H9 (cell line): ENCODE results near the gene IL17REL. TPM values are rescaled to one million over a fixed set of nuclear protein-coding genes. Genes with fewer than 3 reads are reported as not detected.

Source experiments
- DNase-seq: peaks from one replicate; pipeline ENCODE4 v3.0.0-alpha.2; 2017
- H2AFZ ChIP-seq: one replicate; pipeline ENCODE4 v1.6.1; 2013; ENCODE audit warnings: mild to moderate bottlenecking, low read length, control low read depth, moderate library complexity
- H2AK5ac ChIP-seq: 2 replicates; pipeline ENCODE4 v1.6.1; 2013; ENCODE audit warnings: low read length, control low read depth, mixed read lengths; ENCODE audit not compliant: insufficient read length
- H2BK120ac ChIP-seq: one replicate; pipeline ENCODE4 v1.6.1; 2013; ENCODE audit warnings: low read depth, mild to moderate bottlenecking, low read length, control low read depth, inconsistent platforms; ENCODE audit not compliant: poor library complexity, severe bottlenecking
- H2BK12ac ChIP-seq: 2 replicates; pipeline ENCODE4 v1.6.1; 2013; ENCODE audit warnings: low read length, control low read depth, mixed read lengths, low read depth; ENCODE audit not compliant: insufficient read length
- H2BK15ac ChIP-seq: 2 replicates; pipeline ENCODE4 v1.6.1; 2013; ENCODE audit warnings: low read depth, low read length, control low read depth
- H2BK20ac ChIP-seq: one replicate; pipeline ENCODE4 v1.6.1; 2013; ENCODE audit warnings: low read depth, mild to moderate bottlenecking, low read length, control low read depth, inconsistent platforms; ENCODE audit not compliant: poor library complexity, severe bottlenecking
- H2BK5ac ChIP-seq: 2 replicates; pipeline ENCODE4 v1.6.1; 2013; ENCODE audit warnings: low read length, control low read depth, mixed read lengths; ENCODE audit not compliant: insufficient read length
- H3K14ac ChIP-seq: 2 replicates; pipeline ENCODE4 v1.6.1; 2013; ENCODE audit warnings: low read length, control low read depth; ENCODE audit not compliant: insufficient read depth
- H3K18ac ChIP-seq: 2 replicates; pipeline ENCODE4 v1.6.1; 2013; ENCODE audit warnings: low read depth, mild to moderate bottlenecking, mixed read lengths, low read length, control low read depth; ENCODE audit not compliant: insufficient read length
- H3K23ac ChIP-seq: 2 replicates; pipeline ENCODE4 v1.6.1; 2013; ENCODE audit warnings: low read length, control low read depth, mixed read lengths, low read depth; ENCODE audit not compliant: insufficient read length
- H3K23me2 ChIP-seq: 2 replicates; pipeline ENCODE4 v1.6.1; 2013; ENCODE audit warnings: low read depth, mild to moderate bottlenecking, mixed read lengths, low read length, control low read depth; ENCODE audit not compliant: insufficient read length, poor library complexity, severe bottlenecking
- H3K27ac ChIP-seq: 2 replicates; pipeline ENCODE4 v1.5.1; 2013; ENCODE audit warnings: low read length, control low read depth, mixed read lengths, low read depth; ENCODE audit not compliant: insufficient read length
- H3K27me3 ChIP-seq: 2 replicates; pipeline ENCODE4 v1.6.1; 2013; ENCODE audit warnings: low read length, control low read depth, inconsistent platforms; ENCODE audit not compliant: insufficient read depth
- H3K4ac ChIP-seq: 2 replicates; pipeline ENCODE4 v1.6.1; 2013; ENCODE audit warnings: low read depth, mild to moderate bottlenecking, control low read depth, inconsistent platforms, low read length, moderate library complexity
- H3K4me1 ChIP-seq: 2 replicates; pipeline ENCODE4 v1.6.1; 2013; ENCODE audit warnings: low read length, control low read depth, inconsistent platforms; ENCODE audit not compliant: insufficient read depth
- H3K4me2 ChIP-seq: 2 replicates; pipeline ENCODE4 v1.6.1; 2013; ENCODE audit warnings: low read length, control low read depth, mixed read lengths; ENCODE audit not compliant: insufficient read length, insufficient read depth
- H3K56ac ChIP-seq: 2 replicates; pipeline ENCODE4 v1.6.1; 2013; ENCODE audit warnings: low read depth, mild to moderate bottlenecking, mixed read lengths, low read length, control low read depth; ENCODE audit not compliant: insufficient read length
- H3K79me1 ChIP-seq: 2 replicates; pipeline ENCODE4 v1.6.1; 2013; ENCODE audit warnings: low read depth, mild to moderate bottlenecking, moderate library complexity, low read length, control low read depth, inconsistent platforms; ENCODE audit not compliant: insufficient read depth, poor library complexity, severe bottlenecking
- H3K79me2 ChIP-seq: 2 replicates; pipeline ENCODE4 v1.6.1; 2013; ENCODE audit warnings: low read length, control low read depth, inconsistent platforms; ENCODE audit not compliant: insufficient read depth
- H3K9ac ChIP-seq: 2 replicates; pipeline ENCODE4 v1.6.1; 2013; ENCODE audit warnings: low read length, control low read depth, mixed read lengths; ENCODE audit not compliant: insufficient read length; ENCODE audit errors: extremely low read depth
- H3K9me3 ChIP-seq: one replicate; pipeline ENCODE4 v1.6.1; 2013; ENCODE audit warnings: low read depth, low read length, inconsistent platforms; ENCODE audit not compliant: control insufficient read depth
- H3T11ph ChIP-seq: one replicate; pipeline ENCODE4 v1.6.1; 2013; ENCODE audit warnings: mild to moderate bottlenecking, low read length, control low read depth, inconsistent platforms
- H4K20me1 ChIP-seq: one replicate; pipeline ENCODE4 v1.6.1; 2013; ENCODE audit not compliant: control insufficient read depth, insufficient read length, insufficient read depth
- H4K5ac ChIP-seq: 2 replicates; pipeline ENCODE4 v1.6.1; 2013; ENCODE audit warnings: low read depth, mild to moderate bottlenecking, mixed read lengths, low read length, control low read depth; ENCODE audit not compliant: insufficient read length
- H4K8ac ChIP-seq: replicated peaks from 2 replicates; pipeline ENCODE4 v1.6.1; 2013; ENCODE audit warnings: low read length, control low read depth, mixed read lengths, low read depth; ENCODE audit not compliant: insufficient read length
- H4K91ac ChIP-seq: 2 replicates; pipeline ENCODE4 v1.6.1; 2013; ENCODE audit warnings: low read depth, mild to moderate bottlenecking, moderate library complexity, mixed read lengths, low read length, control low read depth; ENCODE audit not compliant: insufficient read length
- H3K27ac Mint-ChIP-seq, 3 experiments: 2 replicates in 2 of 3; 3 replicates in 1 of 3; pipeline ENCODE4 v1.8.0; 2020 to 2021; ENCODE audit warnings: mixed read lengths in 3 of 3, mild to moderate bottlenecking in 1 of 3, moderate library complexity in 1 of 3
- H3K27me3 Mint-ChIP-seq: 2 replicates; pipeline ENCODE4 v1.8.0; 2021; ENCODE audit warnings: low read depth, mild to moderate bottlenecking, moderate library complexity, mixed read lengths
- H3K36me3 Mint-ChIP-seq, 3 experiments: 2 replicates in 2 of 3; 3 replicates in 1 of 3; pipeline ENCODE4 v1.8.0; 2020 to 2021; ENCODE audit warnings: low read depth in 3 of 3, mixed read lengths in 3 of 3; ENCODE audit not compliant: insufficient read depth in 1 of 3
- H3K4me1 Mint-ChIP-seq, 2 experiments: 2 replicates each; pipeline ENCODE4 v1.8.0; 2020; ENCODE audit warnings: mixed read lengths in 2 of 2
- H3K4me3 Mint-ChIP-seq, 2 experiments: 2 replicates in 1 of 2; 3 replicates in 1 of 2; pipeline ENCODE4 v1.8.0; 2020 to 2021; ENCODE audit warnings: mild to moderate bottlenecking in 2 of 2, mixed read lengths in 2 of 2, moderate library complexity in 1 of 2
- H3K9me3 Mint-ChIP-seq, 2 experiments: 2 replicates in 1 of 2; 3 replicates in 1 of 2; pipeline ENCODE4 v1.8.0; 2020; ENCODE audit warnings: mild to moderate bottlenecking in 2 of 2, mixed read lengths in 2 of 2, moderate library complexity in 1 of 2
- CTCF ChIP-seq: fragments of 200-600 bp; sonication (generic); conservative IDR thresholded peaks from 3 replicates; pipeline ENCODE4 v1.8.0; 2021; ENCODE audit warnings: antibody characterized with exemption, mild to moderate bottlenecking
- WGBS: extraction: QIAGEN DNeasy Blood & Tissue Kit; methylation state at CpG from one replicate; pipeline ENCODE4 v1.1.7; 2013; ENCODE audit warnings: missing lambda C conversion rate, low lambda C conversion rate, mixed read lengths; ENCODE audit not compliant: insufficient read length; ENCODE audit errors: extremely low coverage; 5-methylcytosine and 5-hydroxymethylcytosine counted together
- total RNA-seq: library from RNA; stranded (reverse); gene quantifications from 2 replicates; pipeline ENCODE4 v1.2.1, GENCODE V29; 2021

The IL17REL gene
- total RNA-seq, 1 experiment from 2014 or later, result 0.20 TPM

DNA sequence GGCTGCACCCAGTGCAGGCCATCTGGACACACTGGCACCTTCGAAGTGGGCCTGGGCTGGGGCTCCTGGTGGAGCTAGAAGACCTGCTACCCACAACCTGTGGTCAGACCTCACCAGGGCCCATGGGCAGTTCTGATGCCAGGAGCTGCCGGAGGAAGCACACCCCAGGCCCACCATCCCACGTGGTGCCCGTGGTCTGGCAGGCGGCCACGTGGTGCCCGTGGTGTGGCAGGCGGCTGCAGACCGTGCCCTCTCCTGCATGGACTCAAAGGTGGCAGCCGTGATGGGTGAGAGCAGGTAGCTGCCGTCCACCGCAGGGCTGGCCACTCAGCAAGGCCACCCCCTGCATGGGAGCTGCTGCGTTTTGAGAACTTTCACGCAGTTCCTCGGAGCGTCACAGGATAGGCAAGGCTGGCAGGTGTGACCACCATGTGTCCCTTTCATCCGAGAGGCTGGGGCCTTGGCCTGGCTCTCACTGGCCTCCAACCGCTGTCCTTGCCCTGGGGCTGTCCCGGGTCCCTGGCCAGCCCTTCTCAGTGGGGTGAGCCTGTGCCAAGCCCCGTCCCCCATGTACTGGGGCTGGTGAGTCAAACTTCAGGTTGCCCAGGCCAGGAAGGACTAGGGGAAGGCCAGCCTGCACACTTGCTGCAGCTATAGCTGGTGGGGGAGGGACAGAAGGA is 3.9 kb upstream of the IL17REL start:
- Histone ChIP-seq H3K18ac (no peak overlapping the region), H3K79me2 (no peaks in the 10 kb centered on the region), H3K9me3 (peaks cover 5% of the 10 kb centered on the region), H3K4me1 (no peaks in the 10 kb centered on the region), H3K4me2 (no peak overlapping the region), H3K14ac (no peak overlapping the region), H3K23ac (no peak overlapping the region), H4K8ac (no peak overlapping the region), H3K27me3 (peaks cover 12% of the 10 kb centered on the region; the same call in 1 of the 2 replicates), H4K5ac (no peak overlapping the region), H2BK5ac (no peak overlapping the region), H3K4ac (no peak overlapping the region), H3K9ac (no peak overlapping the region), H2BK12ac (no peak overlapping the region), H4K20me1 (peaks cover 2% of the 10 kb centered on the region), H3K23me2 (peaks cover 4% of the 10 kb centered on the region), H3K56ac (no peak overlapping the region), H2BK15ac (no peak overlapping the region), H3T11ph (no peak overlapping the region), H2BK120ac (no peak overlapping the region), H2BK20ac (no peak overlapping the region), H2AK5ac (no peak overlapping the region), H2AFZ (no peak overlapping the region), H3K79me1 (no peaks in the 10 kb centered on the region), H3K27ac (no peak overlapping the region), H4K91ac (no peak overlapping the region)
- Mint-ChIP-seq H3K9me3 (no peaks in the 10 kb centered on the region), H3K4me3 (no peak overlapping the region), H3K4me1 (peaks cover 2 to 9% of the 10 kb centered on the region in 2 experiments; a peak in 3 of 4 replicates), H3K27me3 (peaks cover 54% of the 10 kb centered on the region), H3K27ac (no peak overlapping the region), H3K36me3 (no peaks in the 10 kb centered on the region)
- DNase-seq, result no peak
- TF ChIP-seq CTCF, result no peak
- no CpG with 5 or more reads among the region's 20 CpGs for WGBS
